K562 (cell line): ENCODE measurements around the gene MSRB3. TPM values are rescaled to one million over a fixed set of nuclear protein-coding genes. Genes with fewer than 3 reads are reported as not detected.

Experiments used
- CBFA2T2 ChIP-seq: fragments of 450-650 bp; conservative IDR thresholded peaks from 2 replicates; pipeline ENCODE4 v1.6.1; 2017; ENCODE audit warnings: mild to moderate bottlenecking
- E2F1 ChIP-seq: sonication (generic); formaldehyde crosslinking; IDR thresholded peaks from 2 replicates; pipeline ENCODE4 v1.8.1; 2023; ENCODE audit warnings: mild to moderate bottlenecking, missing genetic modification reagents, moderate library complexity
- E2F3 ChIP-seq: fragments of 250-450 bp; sonication (Bioruptor Pico); IDR thresholded peaks from 2 replicates; pipeline ENCODE4 v1.4.0; 2020; ENCODE audit warnings: mild to moderate bottlenecking
- PHF8 ChIP-seq: fragments of 200-600 bp; sonication (generic); IDR thresholded peaks from 2 replicates; pipeline ENCODE4 v1.6.1; 2012; ENCODE audit warnings: mixed run types, mild to moderate bottlenecking, inconsistent platforms, low read length, moderate library complexity, borderline replicate concordance
- RBM17 ChIP-seq: fragments of 200-400 bp; formaldehyde crosslinking; IDR thresholded peaks from 2 replicates; pipeline ENCODE4 v1.6.1; 2017; ENCODE audit warnings: low read depth, mild to moderate bottlenecking, low read length, borderline replicate concordance
- RERE ChIP-seq: sonication (generic); formaldehyde crosslinking; IDR thresholded peaks from 2 replicates; pipeline ENCODE4 v1.8.0; 2023; ENCODE audit warnings: missing genetic modification reagents, mild to moderate bottlenecking, borderline replicate concordance
- RFX5 ChIP-seq: IDR thresholded peaks from 2 replicates; pipeline ENCODE4 v1.6.1; 2011; ENCODE audit warnings: low read depth, mild to moderate bottlenecking, improper control_type of control experiment, low read length
- SMAD1 ChIP-seq: fragments of 150-350 bp; IDR thresholded peaks from 2 replicates; pipeline ENCODE4 v1.6.1; 2014; ENCODE audit warnings: low read length, low read depth; ENCODE audit not compliant: partially characterized antibody
- SMAD4 ChIP-seq: fragments of 250-450 bp; sonication (Bioruptor Pico); conservative IDR thresholded peaks from 2 replicates; pipeline ENCODE4 v1.8.0; 2021; ENCODE audit warnings: inconsistent platforms, mild to moderate bottlenecking, moderate library complexity
- SMARCB1 ChIP-seq: IDR thresholded peaks from 2 replicates; pipeline ENCODE4 v1.6.1; 2011; ENCODE audit warnings: improper control_type of control experiment, low read depth; ENCODE audit not compliant: insufficient read length
- SP1 ChIP-seq: sonication (generic); formaldehyde crosslinking; IDR thresholded peaks from 2 replicates; pipeline ENCODE4 v1.8.1; 2022; ENCODE audit warnings: mild to moderate bottlenecking, missing genetic modification reagents
- SRSF9 ChIP-seq: fragments of 200-400 bp; formaldehyde crosslinking; IDR thresholded peaks from 2 replicates; pipeline ENCODE4 v1.6.1; 2017; ENCODE audit warnings: low read depth, low read length, borderline replicate concordance
- ZNF12 ChIP-seq: sonication (generic); formaldehyde crosslinking; IDR thresholded peaks from 2 replicates; pipeline ENCODE4 v1.4.0; 2020; ENCODE audit warnings: mild to moderate bottlenecking, missing genetic modification reagents
- ZNF311 ChIP-seq: fragments of 250-450 bp; sonication (Bioruptor Pico); IDR thresholded peaks from 2 replicates; pipeline ENCODE4 v1.4.0; 2020; ENCODE audit warnings: mild to moderate bottlenecking, moderate library complexity
- polyA plus RNA-seq, 8 experiments: library from polyadenylated mRNA; depleted of rRNA in 4 of 8; stranded (reverse) in 5 of 8; unstranded in 3 of 8; fragments of >200 nt; fragmentation: Nextera tagmentation in 2 of 8; fragmentation: Illumina TruSeq in 1 of 8; extraction: Ambion mirVana in 2 of 8; extraction: Trizol in 1 of 8; gene quantifications; 2 replicates each; pipeline versions ENCODE4 v1.2.1 to v1.2.3, GENCODE V29; 2011 to 2014; ENCODE audit warnings: inconsistent platforms in 1 of 8, missing spikeins in 1 of 8
- total RNA-seq, 7 experiments: library from RNA; depleted of rRNA in 6 of 7; stranded (reverse); fragments of >200 nt in 6 of 7; fragmentation: Illumina TruSeq in 2 of 7; extraction: Trizol in 2 of 7; gene quantifications; 2 replicates each; pipeline versions ENCODE4 v1.2.1 to v1.2.3, GENCODE V29; 2011 to 2021; ENCODE audit warnings: low replicate concordance in 1 of 7
- TF ChIP-seq, protein P1 (sequence below): sonication (generic); formaldehyde crosslinking; IDR thresholded peaks from 2 replicates; pipeline ENCODE4 v1.8.1; 2023; ENCODE audit warnings: mild to moderate bottlenecking, missing genetic modification reagents
- TF ChIP-seq, protein P2 (sequence below): fragments of 250-450 bp; sonication (Bioruptor Pico); IDR thresholded peaks from 2 replicates; pipeline ENCODE4 v1.8.0; 2022; ENCODE audit warnings: moderate library complexity, mild to moderate bottlenecking, inconsistent platforms
- TF ChIP-seq, protein P3 (sequence below): sonication (generic); formaldehyde crosslinking; IDR thresholded peaks from 2 replicates; pipeline ENCODE4 v1.8.0; 2022; ENCODE audit warnings: mild to moderate bottlenecking, missing genetic modification reagents

The MSRB3 gene
- total and polyA plus RNA-seq, 9 of the 15 experiments (the other 6 are each of a cell fraction or from before 2014, with no cell fraction given), result 0.04 TPM; not detected in 8

DNA sequence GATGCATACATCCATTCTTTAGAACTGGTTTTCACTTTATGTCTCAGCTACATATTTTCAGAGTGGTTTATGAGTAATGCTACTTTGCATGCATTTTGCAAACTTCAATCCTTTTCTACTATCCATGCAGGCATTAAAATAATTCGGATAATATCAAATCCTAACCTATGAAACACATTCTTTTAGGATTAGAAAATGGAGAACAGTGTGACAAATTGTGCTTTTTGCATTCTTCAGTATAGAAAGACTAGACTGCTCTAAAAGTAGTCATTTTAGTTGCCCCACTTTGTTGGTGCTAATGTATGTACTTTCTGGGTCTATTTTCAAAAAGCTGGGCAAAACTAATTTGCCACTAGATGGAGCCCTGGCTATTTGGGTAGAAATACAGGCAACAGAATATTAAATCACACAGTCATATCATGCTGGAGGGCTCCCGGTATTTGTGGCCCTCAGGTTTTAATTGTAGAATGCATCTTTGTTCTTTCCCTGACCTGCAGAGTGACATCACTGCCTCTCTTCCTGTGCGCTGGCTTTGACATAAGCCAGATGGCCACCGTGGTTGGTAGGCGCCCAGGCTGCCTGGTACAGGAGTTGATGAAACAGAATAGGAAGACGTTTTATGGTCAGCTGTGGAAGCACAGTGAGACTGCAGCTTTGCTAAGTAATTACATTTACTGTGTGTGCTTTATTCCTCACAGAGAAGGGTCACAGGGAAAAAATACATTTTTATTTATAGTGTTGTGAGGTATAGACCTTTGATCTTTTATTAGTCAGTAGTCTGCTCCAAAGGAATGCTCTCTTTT is 28.1 kb downstream of the MSRB3 start (continued):
- no peak for TF ChIP-seq RERE
- TF ChIP-seq, protein P1, sequence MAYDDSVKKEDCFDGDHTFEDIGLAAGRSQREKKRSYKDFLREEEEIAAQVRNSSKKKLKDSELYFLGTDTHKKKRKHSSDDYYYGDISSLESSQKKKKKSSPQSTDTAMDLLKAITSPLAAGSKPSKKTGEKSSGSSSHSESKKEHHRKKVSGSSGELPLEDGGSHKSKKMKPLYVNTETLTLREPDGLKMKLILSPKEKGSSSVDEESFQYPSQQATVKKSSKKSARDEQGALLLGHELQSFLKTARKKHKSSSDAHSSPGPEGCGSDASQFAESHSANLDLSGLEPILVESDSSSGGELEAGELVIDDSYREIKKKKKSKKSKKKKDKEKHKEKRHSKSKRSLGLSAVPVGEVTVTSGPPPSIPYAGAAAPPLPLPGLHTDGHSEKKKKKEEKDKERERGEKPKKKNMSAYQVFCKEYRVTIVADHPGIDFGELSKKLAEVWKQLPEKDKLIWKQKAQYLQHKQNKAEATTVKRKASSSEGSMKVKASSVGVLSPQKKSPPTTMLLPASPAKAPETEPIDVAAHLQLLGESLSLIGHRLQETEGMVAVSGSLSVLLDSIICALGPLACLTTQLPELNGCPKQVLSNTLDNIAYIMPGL, result no peak
- TF ChIP-seq SMAD4 (CRISPR knock-in tag), result no peak
- TF ChIP-seq, protein P2, sequence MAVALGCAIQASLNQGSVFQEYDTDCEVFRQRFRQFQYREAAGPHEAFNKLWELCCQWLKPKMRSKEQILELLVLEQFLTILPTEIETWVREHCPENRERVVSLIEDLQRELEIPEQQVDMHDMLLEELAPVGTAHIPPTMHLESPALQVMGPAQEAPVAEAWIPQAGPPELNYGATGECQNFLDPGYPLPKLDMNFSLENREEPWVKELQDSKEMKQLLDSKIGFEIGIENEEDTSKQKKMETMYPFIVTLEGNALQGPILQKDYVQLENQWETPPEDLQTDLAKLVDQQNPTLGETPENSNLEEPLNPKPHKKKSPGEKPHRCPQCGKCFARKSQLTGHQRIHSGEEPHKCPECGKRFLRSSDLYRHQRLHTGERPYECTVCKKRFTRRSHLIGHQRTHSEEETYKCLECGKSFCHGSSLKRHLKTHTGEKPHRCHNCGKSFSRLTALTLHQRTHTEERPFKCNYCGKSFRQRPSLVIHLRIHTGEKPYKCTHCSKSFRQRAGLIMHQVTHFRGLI (CRISPR knock-in tag), result no peak
- TF ChIP-seq RFX5, result no peak
- TF ChIP-seq SP1 (CRISPR knock-in tag), result no peak
- no peak for TF ChIP-seq SRSF9
- no peak for TF ChIP-seq RBM17
- TF ChIP-seq E2F3 (CRISPR knock-in tag), result no peak
- no peak for TF ChIP-seq PHF8
- TF ChIP-seq, protein P3, sequence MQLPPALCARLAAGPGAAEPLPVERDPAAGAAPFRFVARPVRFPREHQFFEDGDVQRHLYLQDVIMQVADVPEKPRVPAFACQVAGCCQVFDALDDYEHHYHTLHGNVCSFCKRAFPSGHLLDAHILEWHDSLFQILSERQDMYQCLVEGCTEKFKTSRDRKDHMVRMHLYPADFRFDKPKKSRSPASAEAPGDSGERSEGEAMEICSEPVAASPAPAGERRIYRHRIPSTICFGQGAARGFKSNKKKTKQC (CRISPR knock-in tag), result no peak
- TF ChIP-seq SMARCB1, result no peak
- TF ChIP-seq SMAD1, result no peak
- TF ChIP-seq ZNF12 (CRISPR knock-in tag), result no peak
- TF ChIP-seq ZNF311 (CRISPR knock-in tag), result no peak
- no peak for TF ChIP-seq E2F1
- TF ChIP-seq CBFA2T2, result no peak
